Neural crest cell (in vitro differentiated cells): ENCODE measurements around the gene TMPRSS2. TPM values are rescaled to one million over a fixed set of nuclear protein-coding genes. Genes with fewer than 3 reads are reported as not detected.
A peak's percentile ranks its signal among the peaks of the same experiment; 100 is the strongest.

Source experiments
- DNase-seq: peaks from one replicate; pipeline ENCODE4 v3.0.0; 2021; ENCODE audit warnings: low read depth, mixed read lengths, low spot score
- H3K27ac Mint-ChIP-seq: one replicate; pipeline ENCODE4 v1.8.0; 2021; ENCODE audit warnings: mild to moderate bottlenecking, mixed read lengths; ENCODE audit not compliant: unreplicated experiment
- H3K27me3 Mint-ChIP-seq: 2 replicates; pipeline ENCODE4 v1.8.0; 2021; ENCODE audit warnings: low read depth, mild to moderate bottlenecking, mixed read lengths
- H3K36me3 Mint-ChIP-seq: 2 replicates; pipeline ENCODE4 v1.8.0; 2021; ENCODE audit warnings: low read depth, mild to moderate bottlenecking, mixed read lengths
- H3K4me1 Mint-ChIP-seq: 2 replicates; pipeline ENCODE4 v1.8.0; 2021; ENCODE audit warnings: mixed read lengths
- H3K4me3 Mint-ChIP-seq: one replicate; pipeline ENCODE4 v1.8.0; 2021; ENCODE audit warnings: mild to moderate bottlenecking, mixed read lengths
- H3K9me3 Mint-ChIP-seq: 2 replicates; pipeline ENCODE4 v1.8.0; 2021; ENCODE audit warnings: mixed read lengths
- long read RNA-seq: library from polyadenylated mRNA; unstranded; transcript quantifications from one replicate; pipeline ENCODE4 v2.0.0, GENCODE V29; 2020
- total RNA-seq: library from RNA; stranded (reverse); gene quantifications from 2 replicates; pipeline ENCODE4 v1.2.1, GENCODE V29; 2021
- TF ChIP-seq, protein P1 (sequence below): fragments of 200-600 bp; sonication (generic); conservative IDR thresholded peaks from 2 replicates; pipeline ENCODE4 v1.5.0; 2021; ENCODE audit warnings: antibody characterized with exemption, mild to moderate bottlenecking

TMPRSS2 gene
- not detected in 2 replicates for total RNA-seq
- long read RNA-seq, result 0 reads

DNA sequence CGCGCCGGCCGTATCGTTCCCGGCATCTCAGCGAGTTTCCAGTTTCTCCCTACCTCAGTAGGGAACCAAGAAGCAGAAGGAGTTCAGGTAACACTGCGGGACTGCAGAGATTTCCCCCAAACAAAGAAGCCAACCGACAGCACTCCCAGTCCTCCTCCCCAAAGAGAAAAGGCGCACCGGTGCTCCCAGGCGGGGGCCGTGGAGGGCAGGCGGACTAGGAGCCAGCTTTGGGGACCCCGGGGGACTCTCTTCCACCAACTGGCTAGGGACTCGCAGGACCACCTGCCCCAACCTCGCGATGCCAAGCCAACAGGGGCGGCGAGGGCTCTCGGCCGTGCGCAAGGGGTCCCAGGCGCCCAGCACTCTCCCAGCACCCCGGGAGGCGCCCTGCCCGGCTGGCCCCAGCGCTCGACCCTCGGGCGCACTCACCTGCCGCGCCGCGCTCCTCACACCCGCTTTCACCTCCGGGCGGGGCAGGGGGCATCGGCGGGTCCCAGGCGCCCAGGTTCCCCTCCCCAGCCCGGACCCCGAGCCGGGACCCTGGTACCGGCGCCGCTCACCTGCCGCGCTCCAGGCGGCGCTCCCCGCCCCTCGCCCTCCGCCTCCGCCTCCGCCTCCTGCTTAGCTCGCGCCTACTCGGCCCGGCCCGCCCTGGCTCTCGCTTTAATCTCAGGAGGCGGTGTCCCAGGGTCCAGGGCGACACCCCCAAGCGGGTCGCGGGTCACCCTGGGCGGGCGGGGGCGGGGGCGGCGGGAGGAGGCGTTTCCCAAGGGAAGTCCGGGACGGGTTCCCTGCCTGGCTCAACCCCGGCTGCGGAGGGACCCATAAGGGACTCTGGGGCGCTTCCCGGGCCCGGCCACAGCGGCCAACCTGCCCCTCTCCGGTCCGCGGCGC lies at the start of gene TMPRSS2:
Gene TMPRSS2, minus strand, starts transcription at position 638 of the 894 bp plus-strand sequence. CDS start 10,025 bp downstream, outside the sequence.
- no peak within 1 kb of the TSS for H3K27ac Mint-ChIP-seq
- H3K4me3 Mint-ChIP-seq, result peak within 1 kb of the TSS; percentile 66
- no peaks in the 10 kb centered on the region for H3K4me1 Mint-ChIP-seq
- no peak for DNase-seq
- no peaks in the 10 kb centered on the region for H3K9me3 Mint-ChIP-seq
- H3K27me3 Mint-ChIP-seq, result peaks cover 83% of the 10 kb centered on the region
- no peaks in the 10 kb centered on the region for H3K36me3 Mint-ChIP-seq
- TF ChIP-seq, protein P1, sequence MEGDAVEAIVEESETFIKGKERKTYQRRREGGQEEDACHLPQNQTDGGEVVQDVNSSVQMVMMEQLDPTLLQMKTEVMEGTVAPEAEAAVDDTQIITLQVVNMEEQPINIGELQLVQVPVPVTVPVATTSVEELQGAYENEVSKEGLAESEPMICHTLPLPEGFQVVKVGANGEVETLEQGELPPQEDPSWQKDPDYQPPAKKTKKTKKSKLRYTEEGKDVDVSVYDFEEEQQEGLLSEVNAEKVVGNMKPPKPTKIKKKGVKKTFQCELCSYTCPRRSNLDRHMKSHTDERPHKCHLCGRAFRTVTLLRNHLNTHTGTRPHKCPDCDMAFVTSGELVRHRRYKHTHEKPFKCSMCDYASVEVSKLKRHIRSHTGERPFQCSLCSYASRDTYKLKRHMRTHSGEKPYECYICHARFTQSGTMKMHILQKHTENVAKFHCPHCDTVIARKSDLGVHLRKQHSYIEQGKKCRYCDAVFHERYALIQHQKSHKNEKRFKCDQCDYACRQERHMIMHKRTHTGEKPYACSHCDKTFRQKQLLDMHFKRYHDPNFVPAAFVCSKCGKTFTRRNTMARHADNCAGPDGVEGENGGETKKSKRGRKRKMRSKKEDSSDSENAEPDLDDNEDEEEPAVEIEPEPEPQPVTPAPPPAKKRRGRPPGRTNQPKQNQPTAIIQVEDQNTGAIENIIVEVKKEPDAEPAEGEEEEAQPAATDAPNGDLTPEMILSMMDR, result no peak

DNA sequence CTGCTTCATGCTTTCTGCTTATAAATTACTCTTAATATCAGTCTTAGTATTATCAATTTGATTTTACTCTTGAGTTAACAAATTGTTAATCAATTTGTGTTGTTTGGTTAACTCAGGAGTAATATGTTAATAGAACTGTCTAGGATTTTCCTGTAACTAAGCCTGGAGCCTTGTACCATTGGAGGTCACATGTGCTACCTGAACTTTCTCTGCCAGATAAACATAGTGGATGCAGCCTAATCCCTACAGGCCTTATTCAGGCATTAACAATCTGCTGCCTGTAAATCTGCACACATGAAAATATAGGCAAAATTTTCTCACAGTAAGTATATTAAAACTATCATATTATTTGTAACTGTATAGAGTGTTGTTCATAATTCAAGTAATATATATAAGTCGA lies 47.1 kb upstream of the TMPRSS2 start:
- Mint-ChIP-seq H3K9me3 (no peaks in the 10 kb centered on the region), H3K27ac (no peak overlapping the region), H3K27me3 (no peaks in the 10 kb centered on the region), H3K36me3 (no peaks in the 10 kb centered on the region), H3K4me3 (no peak overlapping the region), H3K4me1 (peaks cover 8% of the 10 kb centered on the region)
- TF ChIP-seq, protein P1, result no peak
- DNase-seq, result no peak

DNA sequence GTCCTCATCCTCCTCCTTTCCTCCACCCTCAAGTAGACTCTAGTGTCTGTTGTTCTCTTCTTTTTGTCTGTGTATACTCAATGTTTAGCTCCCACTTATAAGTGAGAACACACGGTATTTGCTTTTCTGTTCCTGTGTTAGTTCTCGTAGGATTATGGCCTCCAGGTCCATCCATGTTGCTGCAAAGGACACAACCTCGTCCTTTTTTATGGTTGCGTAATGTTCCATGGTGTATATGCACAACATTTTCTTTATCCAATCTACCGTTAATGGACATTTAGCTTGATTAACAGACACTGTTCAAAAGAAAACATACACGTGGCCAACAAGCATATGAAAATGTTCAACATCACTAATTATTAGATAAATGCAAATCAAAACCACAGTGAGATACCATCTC lies 44.3 kb upstream of the TMPRSS2 start:
- H3K36me3 Mint-ChIP-seq, result no peaks in the 10 kb centered on the region
- DNase-seq, result no peak

GRCh38 chr21:41548781-41549180 lies 40.8 kb upstream of the TMPRSS2 start:
- Mint-ChIP-seq H3K9me3 (no peaks in the 10 kb centered on the region), H3K36me3 (no peaks in the 10 kb centered on the region), H3K4me1 (no peaks in the 10 kb centered on the region), H3K27ac (no peak overlapping the region), H3K4me3 (no peak overlapping the region), H3K27me3 (peaks cover 16% of the 10 kb centered on the region)
- TF ChIP-seq, protein P1, result no peak
- DNase-seq, result no peak

More for the DNA sequence above, 44.3 kb upstream of the TMPRSS2 start:
- no peak overlapping the region for H3K27ac Mint-ChIP-seq
- TF ChIP-seq, protein P1, result no peak
- H3K4me3 Mint-ChIP-seq, result no peak overlapping the region
- peaks cover 8% of the 10 kb centered on the region for H3K4me1 Mint-ChIP-seq
- H3K27me3 Mint-ChIP-seq, result no peaks in the 10 kb centered on the region
- no peaks in the 10 kb centered on the region for H3K9me3 Mint-ChIP-seq

GRCh38 chr21:41547111-41547510 lies 39.2 kb upstream of the TMPRSS2 start:
- TF ChIP-seq, protein P1, result no peak
- Mint-ChIP-seq H3K27me3 (peaks cover 16% of the 10 kb centered on the region), H3K4me3 (no peak overlapping the region), H3K36me3 (no peaks in the 10 kb centered on the region), H3K9me3 (no peaks in the 10 kb centered on the region), H3K4me1 (no peaks in the 10 kb centered on the region), H3K27ac (no peak overlapping the region)
- no peak for DNase-seq
